ENCODE data around the gene NEBL. TPM values are rescaled to one million over a fixed set of nuclear protein-coding genes. Genes with fewer than 3 reads are reported as not detected.
A peak's percentile ranks its signal among the peaks of the same experiment; 100 is the strongest.

The NEBL gene
- total RNA-seq, 1 donor from 2014 or later, result 24.5 TPM

GRCh38 chr10:20863008-20863407, 34.1 kb downstream of the NEBL start:
- peaks cover 11% of the 10 kb centered on the region for H3K36me3 Mint-ChIP-seq
- TF ChIP-seq CTCF (conservative IDR thresholded peaks at IDR 0.05), result no peak
- DNase-seq (ENCODE audit: extremely low spot score, unreplicated experiment), result no peak
- H3K27ac Mint-ChIP-seq, result no peak overlapping the region
- H3K27me3 Mint-ChIP-seq, result no peaks in the 10 kb centered on the region
- no peaks in the 10 kb centered on the region for H3K9me3 Mint-ChIP-seq
- H3K4me1 Mint-ChIP-seq (ENCODE audit: unreplicated experiment), result peaks cover under 1% of the 10 kb centered on the region
- H3K4me3 Mint-ChIP-seq, result no peak overlapping the region

GRCh38 chr10:20858292-20859124, 38.6 kb downstream of the NEBL start:
- Mint-ChIP-seq H3K27me3 (no peaks in the 10 kb centered on the region), H3K4me3 (no peak overlapping the region), H3K27ac (no peak overlapping the region), H3K4me1 (ENCODE audit: unreplicated experiment) (peaks cover 4% of the 10 kb centered on the region), H3K9me3 (peaks cover under 1% of the 10 kb centered on the region), H3K36me3 (peaks cover 6% of the 10 kb centered on the region)
- peak; percentile 81 for TF ChIP-seq CTCF (conservative IDR thresholded peaks at IDR 0.05)
- no peak for DNase-seq (ENCODE audit: extremely low spot score, unreplicated experiment)

GRCh38 chr10:20856484-20856883, 40.6 kb downstream of the NEBL start:
- H3K4me1 Mint-ChIP-seq (ENCODE audit: unreplicated experiment), result peaks cover 4% of the 10 kb centered on the region

GRCh38 chr10:20855398-20856038, 41.6 kb downstream of the NEBL start:
- Mint-ChIP-seq H3K27me3 (no peaks in the 10 kb centered on the region), H3K9me3 (peaks cover 9% of the 10 kb centered on the region), H3K4me3 (no peak overlapping the region), H3K27ac (no peak overlapping the region), H3K36me3 (no peaks in the 10 kb centered on the region), H3K4me1 (ENCODE audit: unreplicated experiment) (peaks cover 4% of the 10 kb centered on the region)
- DNase-seq (ENCODE audit: extremely low spot score, unreplicated experiment), result no peak
- TF ChIP-seq CTCF (conservative IDR thresholded peaks at IDR 0.05), result peak; percentile 82

More at GRCh38 chr10:20856484-20856883, 40.6 kb downstream of the NEBL start:
- no peak for TF ChIP-seq CTCF (conservative IDR thresholded peaks at IDR 0.05)
- Mint-ChIP-seq H3K36me3 (peaks cover 1% of the 10 kb centered on the region), H3K4me3 (no peak overlapping the region), H3K27ac (no peak overlapping the region), H3K9me3 (peaks cover 9% of the 10 kb centered on the region), H3K27me3 (no peaks in the 10 kb centered on the region)
- DNase-seq (ENCODE audit: extremely low spot score, unreplicated experiment), result no peak

GRCh38 chr10:20853276-20853675, 43.8 kb downstream of the NEBL start:
- H3K36me3 Mint-ChIP-seq, result no peaks in the 10 kb centered on the region
- H3K4me3 Mint-ChIP-seq, result no peak overlapping the region
- peaks cover 4% of the 10 kb centered on the region for H3K4me1 Mint-ChIP-seq (ENCODE audit: unreplicated experiment)
- DNase-seq (ENCODE audit: extremely low spot score, unreplicated experiment), result no peak
- H3K27ac Mint-ChIP-seq, result no peak overlapping the region
- peaks cover 9% of the 10 kb centered on the region for H3K9me3 Mint-ChIP-seq
- TF ChIP-seq CTCF (conservative IDR thresholded peaks at IDR 0.05), result no peak
- H3K27me3 Mint-ChIP-seq, result no peaks in the 10 kb centered on the region

All from type B pancreatic cell (in vitro differentiated cells).